ENCODE data around the gene TRIM66. TPM values are rescaled to one million over a fixed set of nuclear protein-coding genes. Genes with fewer than 3 reads are reported as not detected.
A peak's percentile ranks its signal among the peaks of the same experiment; 100 is the strongest.

The TRIM66 gene
- 7.8 TPM for total RNA-seq
- long read RNA-seq, partial matches to known transcripts = 1 of 7 reads
- long read RNA-seq, other reads (novel, unspliced or antisense) = 6 of 7 reads

- peak; percentile 100 for DNase-seq (ENCODE audit: low spot score)
Observed at GRCh38 chr11:8682303-8683114, at the start of gene TRIM66, which contains the start of gene RPL27A. TRIM66 (minus strand) TSS chr11:8682665; CDS start chr11:8672274, 10,391 bp downstream. RPL27A (plus strand) TSS chr11:8682792; CDS start chr11:8682814, 22 bp downstream.

GRCh38 chr11:8731647-8732323 is 49.3 kb upstream of the TRIM66 start:
- DNase-seq (ENCODE audit: low spot score) = no peak

GRCh38 chr11:8730697-8731020 is 48.2 kb upstream of the TRIM66 start:
- no peak for DNase-seq (ENCODE audit: low spot score)

- no peak for DNase-seq (ENCODE audit: low spot score)
Observed at GRCh38 chr11:8729837-8730696, 47.6 kb upstream of the TRIM66 start.

- DNase-seq (ENCODE audit: low spot score) = no peak
Observed at GRCh38 chr11:8729067-8729466, 46.6 kb upstream of the TRIM66 start.

GRCh38 chr11:8728563-8728962 is 46.1 kb upstream of the TRIM66 start:
- DNase-seq (ENCODE audit: low spot score) = no peak

GRCh38 chr11:8726395-8726794 is 43.9 kb upstream of the TRIM66 start:
- DNase-seq (ENCODE audit: low spot score) = no peak

GRCh38 chr11:8724682-8725081 is 42.2 kb upstream of the TRIM66 start:
- DNase-seq (ENCODE audit: low spot score) = no peak

- no peak for DNase-seq (ENCODE audit: low spot score)
Observed at GRCh38 chr11:8723711-8724110, 41.2 kb upstream of the TRIM66 start.

- DNase-seq (ENCODE audit: low spot score) = no peak
Observed at GRCh38 chr11:8722809-8723208, 40.3 kb upstream of the TRIM66 start.

- DNase-seq (ENCODE audit: low spot score) = no peak
Observed at GRCh38 chr11:8721609-8722500, 39.4 kb upstream of the TRIM66 start.

GRCh38 chr11:8720868-8721608 is 38.6 kb upstream of the TRIM66 start:
- DNase-seq (ENCODE audit: low spot score) = no peak

GRCh38 chr11:8720352-8720751 is 37.9 kb upstream of the TRIM66 start:
- no peak for DNase-seq (ENCODE audit: low spot score)

- DNase-seq (ENCODE audit: low spot score) = no peak
Observed at GRCh38 chr11:8719721-8720120, 37.3 kb upstream of the TRIM66 start.

GRCh38 chr11:8719211-8719649 is 36.8 kb upstream of the TRIM66 start:
- no peak for DNase-seq (ENCODE audit: low spot score)

GRCh38 chr11:8717876-8718753 is 35.6 kb upstream of the TRIM66 start:
- DNase-seq (ENCODE audit: low spot score) = no peak

- DNase-seq (ENCODE audit: low spot score) = no peak
Observed at GRCh38 chr11:8717544-8717875, 35.0 kb upstream of the TRIM66 start.

GRCh38 chr11:8715501-8715900 is 33.0 kb upstream of the TRIM66 start:
- DNase-seq (ENCODE audit: low spot score) = no peak

Measured in mesenteric fat pad (tissue), 1 donor.